Measurements from ENCODE around the gene CCDC71. TPM values are rescaled to one million over a fixed set of nuclear protein-coding genes. Genes with fewer than 3 reads are reported as not detected.

The CCDC71 gene
- total RNA-seq, 1 experiment from 2014 or later = 17.8 TPM

DNA sequence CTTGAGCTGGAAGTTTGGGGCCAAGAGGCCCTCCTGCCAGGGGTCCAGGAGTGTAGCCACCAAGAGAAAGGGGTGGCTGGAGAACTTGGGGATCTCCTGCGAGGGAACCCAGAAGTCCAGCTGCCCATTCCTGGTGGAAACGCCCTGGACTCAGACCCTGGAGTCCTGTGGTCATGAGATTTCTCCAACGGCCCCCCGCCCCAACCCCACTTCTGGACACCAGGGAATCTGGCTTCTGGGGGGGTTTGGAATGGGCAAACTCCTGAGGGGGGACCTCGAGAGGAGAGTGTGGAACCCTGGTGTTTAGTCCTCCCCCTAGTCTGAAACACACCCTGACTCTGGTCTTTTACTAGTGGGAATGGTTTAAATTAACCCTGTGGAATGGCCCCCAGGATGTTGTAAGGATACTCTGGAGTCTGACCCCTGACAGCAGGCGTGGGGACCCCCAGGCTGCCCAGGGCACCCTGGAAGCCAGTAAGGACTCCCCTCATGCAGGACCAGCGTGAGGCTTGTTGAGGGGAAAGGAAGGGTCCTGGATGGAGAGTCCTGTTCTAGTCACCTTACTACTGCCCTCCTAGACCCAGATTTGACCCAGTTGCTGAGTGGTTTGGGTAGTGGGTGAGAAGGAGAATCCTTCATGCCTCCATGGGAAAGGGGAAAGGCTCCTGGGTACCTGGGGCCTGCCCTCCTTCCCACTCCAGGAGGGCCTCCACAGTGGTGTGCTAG, 5.8 kb upstream of the CCDC71 start:
- no peak for TF ChIP-seq EZH2 (IDR thresholded peaks at IDR 0.05; ENCODE audit: low read depth)
- TF ChIP-seq, protein P1, sequence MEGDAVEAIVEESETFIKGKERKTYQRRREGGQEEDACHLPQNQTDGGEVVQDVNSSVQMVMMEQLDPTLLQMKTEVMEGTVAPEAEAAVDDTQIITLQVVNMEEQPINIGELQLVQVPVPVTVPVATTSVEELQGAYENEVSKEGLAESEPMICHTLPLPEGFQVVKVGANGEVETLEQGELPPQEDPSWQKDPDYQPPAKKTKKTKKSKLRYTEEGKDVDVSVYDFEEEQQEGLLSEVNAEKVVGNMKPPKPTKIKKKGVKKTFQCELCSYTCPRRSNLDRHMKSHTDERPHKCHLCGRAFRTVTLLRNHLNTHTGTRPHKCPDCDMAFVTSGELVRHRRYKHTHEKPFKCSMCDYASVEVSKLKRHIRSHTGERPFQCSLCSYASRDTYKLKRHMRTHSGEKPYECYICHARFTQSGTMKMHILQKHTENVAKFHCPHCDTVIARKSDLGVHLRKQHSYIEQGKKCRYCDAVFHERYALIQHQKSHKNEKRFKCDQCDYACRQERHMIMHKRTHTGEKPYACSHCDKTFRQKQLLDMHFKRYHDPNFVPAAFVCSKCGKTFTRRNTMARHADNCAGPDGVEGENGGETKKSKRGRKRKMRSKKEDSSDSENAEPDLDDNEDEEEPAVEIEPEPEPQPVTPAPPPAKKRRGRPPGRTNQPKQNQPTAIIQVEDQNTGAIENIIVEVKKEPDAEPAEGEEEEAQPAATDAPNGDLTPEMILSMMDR (conservative IDR thresholded peaks at IDR 0.05) = no peak
- no peak overlapping the region for H3K27ac ChIP-seq
- no peaks in the 10 kb centered on the region for H3K79me2 ChIP-seq (ENCODE audit: low read depth)
- POLR2A ChIA-PET (ENCODE audit: unreplicated experiment) = interaction anchor here (1.3 kb wide), 1 partner anchor 77 kb away, joined by 4 read pairs; no protein-coding TSS in a partner anchor
- intact Hi-C loops (cut with micrococcal nuclease; ENCODE audit: unreplicated experiment) = loop anchor here (2.0 to 10.0 kb wide), 3 partner anchors 65 to 275 kb away; no protein-coding TSS in a partner anchor
- DNase-seq = no peak
- H3K27me3 ChIP-seq (ENCODE audit: insufficient read depth, low read depth) = no peaks in the 10 kb centered on the region
- peak overlapping the region; percentile 49; the same call in 1 of the 2 replicates for H3K4me3 ChIP-seq
- no peak overlapping the region for H2AFZ ChIP-seq
- no peaks in the 10 kb centered on the region for H3K36me3 ChIP-seq (ENCODE audit: low read depth)
- H3K9me2 ChIP-seq (ENCODE audit: insufficient read depth) = no peaks in the 10 kb centered on the region
- BruUV-seq (replicated peaks) = TSS peak; percentile 48
- no peaks in the 10 kb centered on the region for H3F3A ChIP-seq (ENCODE audit: insufficient read depth, low read depth)
- 0 out of 2 replicates have a peak, but pooled peaks cover under 1% of the 10 kb centered on the region for H3K4me1 ChIP-seq (replicated peaks; ENCODE audit: insufficient read depth)
- CTCF ChIA-PET = no interaction called here
- H3K4me2 ChIP-seq = peak overlapping the region; percentile 64; the same call in 1 of the 2 replicates
- H4K20me1 ChIP-seq (ENCODE audit: insufficient read depth) = no peaks in the 10 kb centered on the region
- H3K9me3 ChIP-seq (ENCODE audit: insufficient read depth, low read depth) = no peaks in the 10 kb centered on the region

DNA sequence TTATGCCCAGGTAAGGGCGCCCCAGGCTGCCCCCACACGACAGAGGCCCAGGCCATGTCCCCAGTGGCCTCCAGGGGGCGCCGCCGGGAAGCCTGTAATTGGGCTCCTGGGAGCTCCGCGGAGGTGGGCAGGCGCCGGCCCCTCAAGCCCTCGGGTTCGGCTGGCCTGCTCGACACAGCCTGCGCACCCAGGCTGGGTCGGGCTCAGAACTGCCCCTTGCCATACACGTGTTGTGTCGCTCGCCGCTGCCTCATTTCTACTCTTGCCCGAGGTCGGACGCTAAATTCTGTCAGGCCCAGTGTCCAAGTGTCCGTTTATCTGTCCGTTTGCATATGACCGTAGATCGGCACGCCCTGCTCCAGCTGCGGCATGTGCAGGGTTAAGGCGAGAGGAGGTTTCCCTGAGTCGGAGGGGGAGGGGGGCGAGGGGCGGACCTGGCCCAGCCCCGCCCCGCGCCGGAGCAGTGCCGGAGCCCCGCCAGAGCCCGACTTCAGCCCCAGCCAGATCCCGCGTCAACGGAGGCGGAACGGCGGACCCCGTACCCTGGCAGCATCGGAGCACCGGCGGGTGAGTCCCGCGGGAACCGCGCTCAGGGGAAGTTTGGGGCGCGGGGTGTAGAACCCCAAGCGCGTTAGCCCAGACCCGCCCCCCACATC, 5.1 kb upstream of the CCDC71 start, which contains the start of gene KLHDC8B:
Gene KLHDC8B, plus strand, starts transcription at position 480 of the 656 bp plus-strand sequence. CDS start 1,172 bp downstream, outside the sequence.
- Histone ChIP-seq H4K20me1 (ENCODE audit: insufficient read depth) (no peaks in the 10 kb centered on the region), H3F3A (ENCODE audit: insufficient read depth, low read depth) (no peaks in the 10 kb centered on the region), H3K4me3 (peak within 1 kb of the TSS; percentile 49; the same call in 1 of the 2 replicates), H3K27ac (no peak within 1 kb of the TSS), H3K4me1 (replicated peaks; ENCODE audit: insufficient read depth) (0 out of 2 replicates have a peak, but pooled peaks cover 5% of the 10 kb centered on the region), H3K9me3 (ENCODE audit: insufficient read depth, low read depth) (no peaks in the 10 kb centered on the region), H2AFZ (peak within 1 kb of the TSS; percentile 58; the same call in 1 of the 2 replicates), H3K36me3 (ENCODE audit: low read depth) (no peaks in the 10 kb centered on the region), H3K4me2 (peak within 1 kb of the TSS; percentile 64), H3K9me2 (ENCODE audit: insufficient read depth) (no peaks in the 10 kb centered on the region), H3K27me3 (ENCODE audit: insufficient read depth, low read depth) (no peaks in the 10 kb centered on the region), H3K79me2 (ENCODE audit: low read depth) (0 out of 2 replicates have a peak, but pooled peaks cover 4% of the 10 kb centered on the region)
- DNase-seq = peak; percentile 33 to 76
- ChIA-PET CTCF (no interaction called here), POLR2A (ENCODE audit: unreplicated experiment) (interaction anchor here (1.3 kb wide), 1 partner anchor 78 kb away, joined by 4 read pairs; no protein-coding TSS in a partner anchor)
- BruUV-seq (replicated peaks) = no TSS peak
- intact Hi-C loops (cut with micrococcal nuclease; ENCODE audit: unreplicated experiment) = loop anchor here (2.0 to 10.0 kb wide), 3 partner anchors 66 to 276 kb away; no protein-coding TSS in a partner anchor
- TF ChIP-seq EZH2 (IDR thresholded peaks at IDR 0.05; ENCODE audit: low read depth) = no peak
- TF ChIP-seq, protein P1 (conservative IDR thresholded peaks at IDR 0.05) = peak; percentile 85

DNA sequence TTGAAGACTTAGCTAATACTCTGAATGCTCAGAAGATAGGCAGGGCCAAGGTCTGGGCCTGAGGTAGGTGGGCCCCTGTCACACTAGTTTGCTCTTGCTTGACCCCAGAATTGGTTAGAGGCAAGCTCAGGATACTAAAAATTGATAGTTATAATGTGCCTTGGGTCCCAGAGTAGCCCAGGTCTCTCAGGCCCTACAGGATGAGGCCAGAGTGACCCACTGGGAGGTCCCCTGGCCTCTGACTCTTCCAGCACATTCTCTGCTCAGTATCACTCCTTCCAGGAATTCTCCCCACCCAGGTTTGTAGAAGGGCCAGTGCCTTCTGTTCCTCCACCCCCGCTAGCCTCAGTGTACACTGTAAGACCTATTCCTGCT, 4.6 kb upstream of the CCDC71 start:
- Histone ChIP-seq H3K4me2 (peak overlapping the region; percentile 64), H3K9me2 (ENCODE audit: insufficient read depth) (no peaks in the 10 kb centered on the region), H3K79me2 (ENCODE audit: low read depth) (peaks cover 6% of the 10 kb centered on the region), H3K36me3 (ENCODE audit: low read depth) (no peaks in the 10 kb centered on the region), H3K27ac (no peak overlapping the region), H4K20me1 (ENCODE audit: insufficient read depth) (no peaks in the 10 kb centered on the region), H3K4me3 (peak overlapping the region; percentile 49; the same call in 1 of the 2 replicates), H3F3A (ENCODE audit: insufficient read depth, low read depth) (no peaks in the 10 kb centered on the region), H3K4me1 (replicated peaks; ENCODE audit: insufficient read depth) (0 out of 2 replicates have a peak, but pooled peaks cover 5% of the 10 kb centered on the region), H3K27me3 (ENCODE audit: insufficient read depth, low read depth) (no peaks in the 10 kb centered on the region), H2AFZ (no peak overlapping the region), H3K9me3 (ENCODE audit: insufficient read depth, low read depth) (no peaks in the 10 kb centered on the region)
- POLR2A ChIA-PET (ENCODE audit: unreplicated experiment) = interaction anchor here (1.3 kb wide), 1 partner anchor 78 kb away, joined by 4 read pairs; no protein-coding TSS in a partner anchor
- DNase-seq = no peak
- BruUV-seq (replicated peaks) = no TSS peak
- CTCF ChIA-PET = interaction anchor here (0.7 kb wide), 1 partner anchor 506 kb away, joined by 3 read pairs; no protein-coding TSS in a partner anchor
- TF ChIP-seq, protein P1 (conservative IDR thresholded peaks at IDR 0.05) = no peak
- no peak for TF ChIP-seq EZH2 (IDR thresholded peaks at IDR 0.05; ENCODE audit: low read depth)
- intact Hi-C loops (cut with micrococcal nuclease; ENCODE audit: unreplicated experiment) = loop anchor here (2.0 to 10.0 kb wide), 3 partner anchors 67 to 276 kb away; no protein-coding TSS in a partner anchor
